ENCODE results near the gene MEF2B.
"Not testable (repeated sequence)": the region's sequence is repeated elsewhere in the genome, so short reads cannot be mapped to it uniquely, and the experiment has no call there.

MEF2B gene

DNA sequence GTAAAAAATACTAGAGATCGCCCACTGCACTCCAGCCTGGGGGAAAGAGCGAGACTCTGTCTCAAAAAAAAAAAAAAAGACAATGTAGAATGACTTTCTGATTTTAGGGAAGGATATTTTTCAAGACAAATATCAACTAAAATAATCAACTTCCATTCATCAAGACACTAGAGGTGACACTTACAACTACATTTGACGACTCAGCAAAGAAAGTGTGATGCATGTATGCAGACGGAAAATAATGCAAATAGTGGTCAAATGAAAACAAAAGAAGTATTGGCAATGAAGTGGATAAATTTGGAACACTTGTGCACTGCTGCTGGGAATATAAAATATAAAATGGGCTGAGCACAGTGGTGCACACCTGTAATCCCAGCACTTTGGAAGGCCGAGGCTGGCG is 44.0 kb downstream of the MEF2B start:
- no peak for DNase-seq (ENCODE audit: low read depth)

GRCh38 chr19:19123386-19123785 is 46.7 kb downstream of the MEF2B start:
- no peak for DNase-seq (ENCODE audit: low read depth)

GRCh38 chr19:19122902-19123301 is 47.2 kb downstream of the MEF2B start:
- no peak for DNase-seq (ENCODE audit: low read depth)

GRCh38 chr19:19121371-19121770 is 48.7 kb downstream of the MEF2B start:
- no peak for DNase-seq (ENCODE audit: low read depth)

DNA sequence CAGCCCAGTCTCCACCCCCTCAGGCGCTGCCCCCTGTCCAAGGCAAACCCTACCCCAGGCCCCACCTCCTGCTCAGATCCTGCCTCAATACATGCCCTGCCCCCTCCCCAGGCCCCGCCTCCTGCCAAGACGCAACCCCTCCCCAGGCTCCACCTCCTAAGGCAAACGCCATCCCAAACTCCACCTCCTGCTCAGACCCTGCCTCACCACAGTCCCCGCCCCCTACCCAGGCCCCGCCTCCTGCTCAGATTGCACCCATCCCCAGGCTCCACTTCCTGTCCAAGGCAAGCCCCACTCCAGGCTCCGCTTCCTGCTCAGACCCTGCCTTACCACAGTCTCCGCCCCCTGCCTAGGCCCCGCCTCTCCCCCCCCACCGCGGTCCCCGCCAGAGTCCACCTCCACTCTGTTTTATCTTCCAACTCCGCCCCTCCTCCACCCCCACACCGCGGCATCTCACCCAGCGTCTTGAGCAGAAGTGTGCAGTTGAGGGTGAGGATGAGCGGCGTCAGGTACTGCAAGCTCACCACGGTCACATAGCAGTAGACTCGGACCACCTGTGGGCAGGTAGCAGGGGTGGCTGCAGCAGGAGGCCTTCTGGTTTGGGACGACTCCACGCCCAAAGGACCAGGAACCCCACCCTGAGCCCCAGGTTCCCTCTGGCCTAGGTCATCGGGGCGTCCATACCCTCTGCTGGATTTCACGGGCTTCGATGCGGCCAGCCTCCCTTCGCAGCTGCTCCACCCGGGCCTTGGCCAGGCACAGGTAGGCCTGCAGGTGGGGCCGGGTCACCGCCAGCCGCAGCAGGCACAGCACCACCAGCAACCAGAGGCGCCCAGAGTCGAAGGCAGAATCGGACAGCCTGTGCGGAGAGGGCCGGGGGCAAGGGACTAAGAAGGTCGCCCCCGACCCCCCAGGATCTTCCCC is 49.5 kb downstream of the MEF2B start:
- no peak for DNase-seq (ENCODE audit: low read depth)

DNA sequence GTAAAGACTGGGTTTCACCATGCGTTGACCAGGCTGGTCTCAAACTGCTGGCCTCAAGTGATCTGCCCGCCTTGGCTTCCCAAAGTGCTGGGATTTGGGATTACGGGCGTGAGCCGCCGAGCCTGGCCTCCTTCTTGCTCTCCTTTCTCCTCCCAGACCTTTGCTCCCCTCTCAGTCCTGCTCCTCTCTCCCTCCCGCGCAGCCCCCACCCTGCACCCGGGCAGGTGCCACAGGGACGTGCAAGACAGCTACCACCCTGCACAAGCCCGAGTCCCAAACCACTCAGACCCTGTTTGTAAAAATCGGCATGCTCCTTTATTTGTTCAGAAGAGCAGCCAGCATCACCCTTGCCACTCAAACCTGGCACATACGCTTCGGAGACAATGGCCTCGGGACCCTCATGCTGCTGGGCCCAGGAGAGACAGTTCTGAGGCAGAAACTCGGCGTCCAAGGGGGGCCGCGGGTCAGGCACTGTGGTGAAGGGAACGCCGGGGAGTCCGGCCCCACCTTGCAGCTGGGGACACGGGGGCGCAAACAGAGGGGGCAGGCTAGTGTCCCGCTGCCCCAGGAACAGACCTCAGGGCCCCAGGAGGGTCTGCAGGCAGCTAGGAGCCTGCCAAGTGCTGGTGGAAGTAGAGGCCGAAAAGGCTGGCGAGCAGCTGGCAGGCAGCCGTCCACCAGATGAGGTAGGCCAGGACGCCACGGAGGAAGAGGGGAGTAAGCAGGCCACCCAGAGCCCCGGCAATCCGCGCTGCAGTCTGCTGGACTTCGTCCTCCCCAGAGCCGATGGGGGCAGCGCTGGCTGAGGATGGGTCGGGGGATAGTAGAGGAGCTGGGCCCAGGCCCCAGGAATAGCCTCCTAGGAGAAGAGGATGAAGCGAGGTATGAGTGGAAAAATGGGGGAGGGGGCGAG is 50.5 kb downstream of the MEF2B start:
- no peak for DNase-seq (ENCODE audit: low read depth)

GRCh38 chr19:19115954-19116353 is 54.1 kb downstream of the MEF2B start:
- no peak for DNase-seq (ENCODE audit: low read depth)

GRCh38 chr19:19113040-19113626 is 56.9 kb downstream of the MEF2B start:
- DNase-seq (ENCODE audit: low read depth), result no peak

DNA sequence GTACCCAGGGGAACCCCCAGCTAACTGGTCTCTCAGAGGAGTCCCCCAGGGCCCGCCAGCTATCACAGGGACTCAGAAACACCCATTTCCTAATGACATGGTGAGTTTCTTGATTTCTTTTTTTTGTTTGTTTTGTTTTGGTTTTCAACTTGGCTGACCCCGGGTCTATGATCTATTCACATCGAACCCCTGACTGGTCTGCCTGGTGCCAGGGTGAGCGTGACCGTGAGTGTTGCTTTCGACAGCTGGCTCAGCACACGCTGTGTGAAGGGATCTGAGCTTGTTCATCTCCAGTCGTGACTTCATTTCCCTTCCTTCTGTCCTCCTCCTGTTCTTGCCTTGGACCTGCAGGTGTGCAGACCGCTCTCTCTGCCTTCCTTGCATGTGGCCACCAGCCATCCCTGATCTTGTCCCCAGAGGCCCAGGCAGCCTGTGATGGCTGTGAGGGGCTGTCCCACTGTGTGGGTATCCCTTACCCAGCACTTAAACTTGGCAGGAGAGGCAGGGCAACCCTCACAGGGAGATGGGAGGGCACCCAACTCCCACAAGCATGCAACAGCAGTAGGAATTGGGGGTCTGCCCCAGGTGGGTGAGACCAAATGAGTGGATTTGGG is 58.0 kb downstream of the MEF2B start:
- DNase-seq (ENCODE audit: low read depth), result no peak

- DNase-seq (ENCODE audit: low read depth), result no peak
Measured at GRCh38 chr19:19111136-19111835, 58.8 kb downstream of the MEF2B start.

GRCh38 chr19:19110410-19111135 is 59.5 kb downstream of the MEF2B start:
- no peak for DNase-seq (ENCODE audit: low read depth)

DNA sequence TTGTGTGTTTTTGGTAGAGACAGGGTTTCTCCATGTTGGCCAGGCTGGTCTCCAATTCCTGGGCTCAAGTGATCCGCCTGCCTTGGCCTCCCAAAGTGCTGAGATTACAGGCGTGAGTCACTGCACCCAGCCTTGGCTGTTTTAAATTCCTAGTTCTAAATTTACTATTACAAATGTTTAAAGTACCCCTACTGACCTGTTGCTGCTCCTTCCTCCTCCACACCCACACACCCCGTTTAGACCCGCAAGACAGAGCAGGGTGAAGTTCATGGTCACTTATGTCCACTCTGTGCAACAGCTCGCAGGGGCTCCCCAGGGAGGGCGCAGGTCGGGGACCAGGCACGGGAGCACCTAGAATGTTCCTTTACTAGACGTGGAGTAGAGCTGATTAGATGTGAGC is 60.5 kb downstream of the MEF2B start:
- DNase-seq (ENCODE audit: low read depth), result no peak

DNA sequence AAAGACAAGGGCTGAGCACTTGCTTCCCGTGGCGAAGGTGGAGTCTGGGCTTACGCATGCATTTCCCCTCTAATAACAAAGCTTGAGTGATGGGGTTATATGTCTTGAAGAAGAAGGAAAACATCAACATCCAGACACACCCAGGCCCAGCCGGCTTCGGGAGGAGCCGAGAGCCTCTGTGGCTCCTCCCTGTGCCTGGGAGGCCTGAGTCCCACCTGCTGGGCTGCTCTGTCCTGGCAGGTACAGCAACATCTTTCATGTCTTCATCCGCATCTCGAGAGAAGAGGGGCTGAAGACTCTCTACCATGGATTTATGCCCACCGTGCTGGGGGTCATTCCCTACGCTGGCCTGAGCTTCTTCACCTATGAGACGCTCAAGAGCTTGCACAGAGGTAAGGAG is 62.4 kb downstream of the MEF2B start:
- DNase-seq (ENCODE audit: low read depth), result no peak

DNA sequence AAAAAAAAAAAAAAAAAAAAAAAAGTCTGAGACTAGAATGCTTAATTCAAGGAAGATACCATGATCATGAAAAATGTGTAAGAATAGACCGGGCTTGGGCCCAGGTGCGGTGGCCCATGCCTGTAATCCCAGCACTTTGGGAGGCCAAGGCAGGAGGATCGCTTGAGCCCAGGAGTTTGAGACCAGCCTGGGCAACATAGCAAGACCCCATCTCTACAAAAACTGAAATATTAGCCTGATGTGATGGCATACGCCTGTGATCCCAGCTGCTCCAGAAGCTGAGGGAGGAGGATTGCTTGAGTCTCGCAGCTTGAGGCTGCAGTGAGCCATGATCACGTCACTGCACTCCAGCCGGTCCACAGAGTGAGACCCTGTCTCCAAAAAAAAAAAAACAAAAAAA is 63.1 kb downstream of the MEF2B start:
- not testable (repeated sequence) for DNase-seq (ENCODE audit: low read depth)

DNA sequence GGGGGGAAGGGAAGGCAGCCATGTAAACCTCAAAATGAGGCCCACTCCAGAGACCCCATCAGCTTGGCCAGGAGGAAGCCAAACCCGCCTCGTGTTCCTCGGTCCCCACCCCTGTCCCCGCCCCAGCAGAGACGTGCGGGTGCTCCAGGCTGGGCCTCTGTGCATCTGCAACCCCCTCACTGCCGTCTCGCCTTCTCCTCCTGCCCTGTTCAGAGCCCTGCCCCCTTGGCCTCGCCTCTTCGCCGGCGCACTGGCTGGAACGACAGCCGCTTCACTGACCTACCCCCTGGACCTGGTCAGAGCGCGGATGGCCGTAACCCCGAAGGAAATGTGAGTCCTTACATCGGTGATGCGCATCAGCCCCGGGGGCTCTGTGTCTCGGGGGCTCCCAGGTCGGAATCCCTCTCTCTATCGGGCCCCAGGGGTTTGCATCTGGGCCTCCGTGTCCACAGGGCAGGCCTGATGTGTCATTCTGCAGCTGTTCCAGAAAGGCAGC is 64.0 kb downstream of the MEF2B start:
- DNase-seq (ENCODE audit: low read depth), result no peak

GRCh38 chr19:19105365-19106055 is 64.6 kb downstream of the MEF2B start:
- no peak for DNase-seq (ENCODE audit: low read depth)

- no peak for DNase-seq (ENCODE audit: low read depth)
Measured at GRCh38 chr19:19103167-19103566, 66.9 kb downstream of the MEF2B start.

GRCh38 chr19:19102566-19102965 is 67.5 kb downstream of the MEF2B start:
- DNase-seq (ENCODE audit: low read depth), result not testable (repeated sequence)

DNA sequence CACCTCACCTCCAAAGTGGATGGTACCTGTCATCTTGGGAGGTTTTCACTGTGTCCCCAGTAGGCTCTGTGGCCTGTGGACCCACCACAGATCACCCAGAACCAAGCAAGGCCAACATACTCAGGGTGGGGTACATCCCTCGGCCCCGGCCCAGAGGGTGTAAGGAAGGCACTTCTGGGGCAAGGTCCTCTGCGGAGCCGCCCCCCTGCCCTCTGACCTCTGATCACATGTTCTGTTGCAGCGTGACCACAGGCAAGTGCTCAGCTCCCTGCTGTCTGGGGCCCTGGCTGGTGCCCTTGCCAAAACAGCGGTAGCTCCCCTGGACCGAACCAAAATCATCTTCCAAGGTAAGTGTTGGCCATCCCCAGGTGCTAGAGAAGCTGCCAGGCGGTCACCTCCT is 68.5 kb downstream of the MEF2B start:
- DNase-seq (ENCODE audit: low read depth), result no peak

Data from HS-5 (cell line).